GM21515 (cell line): Measurements from ENCODE around the gene ZNF570.

Source experiments
- ATAC-seq: cut with Tn5 transposase; IDR thresholded peaks from one replicate; pipeline ENCODE4 v1.9.1; 2021; ENCODE audit not compliant: unreplicated experiment

ZNF570 gene

DNA sequence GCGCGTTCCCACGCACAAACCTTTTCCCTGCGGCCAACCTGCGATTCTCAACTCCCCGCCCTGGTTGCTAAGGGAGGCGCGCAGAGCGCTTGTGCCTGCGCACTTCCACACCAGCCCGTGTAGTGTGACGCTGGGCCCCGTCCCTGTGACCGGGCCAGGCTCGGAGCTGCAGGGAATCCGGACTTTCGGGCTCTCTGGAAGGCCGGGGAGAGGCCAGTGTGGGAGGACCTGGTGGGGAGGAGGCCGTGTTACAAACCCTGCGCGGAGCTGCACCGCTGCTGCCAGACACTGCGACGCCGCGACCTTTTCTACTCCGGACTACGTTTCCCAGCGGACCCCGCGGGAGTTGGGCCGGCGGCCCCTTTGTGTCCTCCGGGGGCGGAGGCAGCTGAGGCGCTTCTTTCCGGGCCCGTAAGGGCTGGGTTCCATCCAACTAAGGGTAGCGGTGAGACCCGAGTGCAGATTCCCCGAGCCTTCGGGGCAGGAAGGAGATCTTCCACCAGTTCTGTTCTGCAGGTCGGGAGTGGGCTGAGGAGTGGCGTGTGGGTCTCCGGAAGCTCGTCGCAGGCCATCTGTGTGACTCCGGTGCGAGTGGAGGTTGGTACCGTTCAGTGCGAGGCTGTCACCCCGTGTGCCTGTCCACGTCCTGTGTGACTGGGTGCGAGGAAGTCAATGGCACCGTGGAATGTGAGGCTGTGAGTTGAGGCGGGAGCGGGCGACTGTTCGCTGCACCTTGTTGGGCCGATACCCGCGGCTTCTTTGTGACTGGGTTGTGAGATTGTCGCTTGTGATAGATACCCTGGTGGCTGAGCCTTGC, at the start of gene ZNF570:
Gene ZNF570 (plus strand): TSS at position 396 of the 817 bp plus-strand sequence. CDS start 999 bp downstream, outside the sequence.
- peak; percentile 64 for ATAC-seq

DNA sequence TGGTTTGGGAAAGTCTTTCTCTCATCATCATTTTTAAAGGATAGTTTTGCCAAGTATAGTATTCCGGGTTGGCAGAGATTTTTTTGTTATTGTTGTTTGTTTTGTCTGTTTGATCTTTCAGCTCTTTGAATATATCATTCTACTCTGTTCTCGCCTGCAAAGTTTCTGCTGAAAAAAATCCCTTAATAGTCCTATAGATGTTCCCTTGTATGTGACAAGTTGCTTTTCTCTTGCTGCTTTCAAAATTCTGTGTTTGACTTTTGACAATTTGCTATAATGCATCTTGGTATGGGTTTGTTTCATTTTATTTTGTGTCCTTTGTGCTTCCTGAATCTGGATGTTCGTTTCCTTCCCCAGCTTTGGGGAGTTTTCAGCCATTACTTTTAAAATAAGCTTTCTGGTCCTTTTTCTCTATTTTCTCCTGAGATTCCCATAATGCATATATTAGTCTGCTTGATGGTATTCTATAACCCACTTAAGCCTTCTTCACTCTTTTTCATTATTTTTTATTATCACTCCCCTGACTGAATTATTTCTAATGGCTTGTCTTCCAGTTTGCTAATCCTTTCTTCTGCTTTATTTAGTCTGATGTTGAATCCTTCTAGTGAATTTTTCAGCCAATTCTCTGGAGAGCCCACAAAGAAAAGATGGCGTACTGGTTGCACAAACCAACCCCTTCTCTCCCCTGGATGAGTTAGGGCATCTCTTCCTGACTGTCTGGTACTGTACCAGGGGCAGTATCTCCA, 16.5 kb upstream of the ZNF570 start:
- no peak for ATAC-seq

DNA sequence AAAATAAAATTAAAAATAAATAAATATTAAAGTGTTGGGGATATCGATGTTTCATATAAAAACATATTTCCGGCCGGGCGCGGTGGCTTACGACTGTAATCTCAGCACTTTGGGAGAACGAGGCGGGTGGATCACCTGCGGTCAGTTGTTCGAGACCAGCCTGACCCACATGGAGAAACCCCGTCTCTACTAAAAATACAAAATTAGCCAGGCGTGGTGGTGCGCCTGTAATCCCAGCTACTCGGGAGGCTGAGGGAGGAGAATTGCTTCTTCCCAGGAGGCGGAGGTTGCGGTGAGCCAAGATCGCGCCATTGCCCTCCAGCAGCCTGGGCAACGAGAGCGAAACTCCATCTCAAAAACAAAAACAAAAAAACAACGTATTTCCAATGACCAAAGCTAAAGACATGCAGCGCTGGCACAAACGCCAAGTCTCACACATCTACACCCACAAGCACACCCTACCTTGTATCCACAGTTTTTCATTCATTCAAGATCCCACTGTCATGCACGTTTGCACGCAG, 2.8 kb upstream of the ZNF570 start:
- ATAC-seq, result no peak

DNA sequence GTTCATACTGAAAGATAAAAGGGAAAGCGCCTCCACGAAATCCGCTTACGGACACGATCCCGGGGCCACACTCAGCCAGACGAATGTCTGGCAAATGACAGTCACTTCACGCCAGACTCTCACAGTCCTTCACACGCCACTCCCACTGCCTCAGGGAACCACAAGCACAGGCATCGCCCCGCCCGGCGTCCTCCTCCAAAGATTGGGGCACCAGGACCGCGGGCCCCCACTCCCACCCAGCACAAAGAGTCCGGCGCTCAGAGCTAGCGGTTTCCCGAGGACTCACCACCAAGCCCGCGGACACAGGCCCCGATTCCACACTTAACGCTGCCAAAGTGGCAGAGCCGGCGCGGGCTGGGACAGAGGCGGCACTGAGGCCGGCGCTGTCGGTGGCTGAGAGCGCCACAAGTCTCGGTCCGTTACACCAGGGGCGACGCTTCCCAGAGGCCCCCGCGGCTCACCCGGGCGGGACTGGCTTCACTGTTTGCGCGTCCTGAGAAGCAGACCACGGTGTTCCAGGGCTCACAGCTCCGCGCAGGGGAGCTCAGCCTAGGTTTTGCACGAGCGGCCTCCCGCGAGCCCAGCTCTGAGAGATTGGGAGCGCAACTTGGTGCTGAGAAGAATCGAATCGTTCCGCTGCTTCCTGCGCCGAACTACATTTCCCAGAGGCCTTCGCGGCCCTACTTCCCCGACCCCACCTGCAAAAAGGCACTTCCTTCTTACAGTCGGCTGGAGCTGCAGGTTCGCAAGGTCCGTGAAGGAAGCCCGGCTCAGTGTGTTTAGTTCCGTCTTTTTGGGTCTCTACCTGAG, 2.2 kb upstream of the ZNF570 start, which contains the start of gene ZNF569:
Gene ZNF569 (minus strand): TSS at position 647 of the 810 bp plus-strand sequence. CDS start 22,523 bp downstream, outside the sequence.
- ATAC-seq, result peak; percentile 57

DNA sequence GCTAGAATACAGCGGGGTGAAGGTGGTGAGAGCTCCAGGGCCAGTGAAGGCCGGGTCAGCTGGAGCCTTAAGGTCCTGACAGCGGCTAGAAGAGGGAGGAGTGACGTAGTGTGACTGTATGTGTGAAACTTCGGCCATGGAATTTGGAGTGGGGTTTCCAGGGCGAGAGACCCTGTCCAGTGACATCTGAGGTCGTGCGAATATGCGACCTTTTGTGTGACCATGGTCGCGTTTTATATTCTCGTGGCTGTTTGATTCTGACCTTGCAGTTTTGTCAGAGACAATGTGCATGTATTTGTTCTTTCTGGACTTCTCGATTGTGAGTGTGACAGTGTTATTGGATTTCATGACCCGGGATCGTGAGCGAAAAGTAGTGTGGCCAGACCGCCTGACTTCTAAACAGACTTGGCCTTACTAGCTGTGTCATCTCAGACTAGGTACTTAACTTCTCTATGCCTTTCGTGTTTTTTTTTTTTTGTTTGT, 1.5 kb upstream of the ZNF570 start:
- no peak for ATAC-seq

DNA sequence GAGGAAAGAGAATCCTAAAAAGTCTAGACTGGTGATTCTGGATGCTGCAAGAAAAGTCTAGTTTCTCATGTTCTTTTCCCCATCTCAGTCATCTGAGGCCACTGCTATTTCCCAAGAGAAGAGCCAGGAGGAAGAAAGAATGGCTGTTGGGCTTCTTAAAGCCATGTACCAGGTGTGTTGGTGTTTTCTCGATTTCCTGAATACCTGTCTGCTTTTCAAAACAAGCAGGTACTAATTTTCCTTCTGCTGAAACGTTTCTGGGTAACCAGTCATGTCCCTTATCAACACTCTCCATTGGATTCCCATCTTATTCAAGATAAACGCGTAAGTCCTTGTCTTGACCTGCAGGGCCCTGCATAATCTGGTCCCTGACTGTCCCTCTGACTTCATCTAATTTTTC, 1.1 kb downstream of the ZNF570 start:
- ATAC-seq, result no peak

DNA sequence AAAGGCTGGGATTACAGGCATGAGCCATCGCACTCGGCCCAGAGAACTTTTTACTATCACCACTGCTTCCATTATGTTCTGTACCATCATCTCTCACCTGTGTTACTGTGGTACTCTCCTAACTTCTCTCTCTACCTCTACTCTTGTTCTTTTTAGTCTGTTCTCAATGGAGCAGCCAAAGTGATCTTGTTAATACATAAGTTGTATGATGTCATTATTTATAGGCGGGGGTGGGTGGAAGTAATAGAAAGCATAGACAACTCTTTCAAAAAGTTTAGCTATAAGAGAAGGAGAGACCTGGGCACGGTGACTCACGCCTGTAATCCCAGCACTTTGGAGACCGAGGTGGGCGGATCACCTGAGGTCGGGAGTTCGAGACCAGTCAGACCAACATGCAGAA, 3.0 kb downstream of the ZNF570 start:
- ATAC-seq, result no peak

DNA sequence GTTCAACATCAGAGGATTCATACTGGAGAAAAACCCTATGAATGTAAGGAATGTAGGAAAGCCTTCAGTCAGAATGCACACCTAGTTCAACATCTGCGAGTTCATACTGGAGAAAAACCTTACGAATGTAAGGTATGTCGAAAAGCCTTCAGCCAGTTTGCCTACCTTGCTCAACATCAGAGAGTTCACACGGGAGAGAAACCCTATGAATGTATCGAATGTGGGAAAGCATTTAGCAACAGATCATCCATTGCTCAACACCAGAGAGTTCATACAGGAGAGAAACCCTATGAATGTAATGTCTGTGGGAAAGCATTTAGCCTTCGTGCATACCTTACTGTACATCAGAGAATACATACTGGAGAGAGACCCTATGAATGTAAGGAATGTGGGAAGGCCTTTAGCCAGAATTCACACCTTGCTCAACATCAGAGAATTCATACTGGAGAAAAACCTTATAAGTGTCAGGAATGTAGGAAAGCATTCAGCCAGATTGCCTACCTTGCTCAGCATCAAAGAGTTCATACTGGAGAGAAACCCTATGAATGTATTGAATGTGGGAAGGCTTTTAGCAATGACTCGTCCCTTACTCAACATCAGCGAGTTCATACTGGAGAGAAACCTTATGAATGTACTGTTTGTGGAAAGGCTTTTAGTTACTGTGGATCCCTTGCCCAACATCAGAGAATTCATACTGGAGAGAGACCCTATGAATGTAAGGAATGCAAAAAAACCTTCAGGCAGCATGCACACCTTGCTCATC, 15.4 kb downstream of the ZNF570 start:
- ATAC-seq, result no peak

DNA sequence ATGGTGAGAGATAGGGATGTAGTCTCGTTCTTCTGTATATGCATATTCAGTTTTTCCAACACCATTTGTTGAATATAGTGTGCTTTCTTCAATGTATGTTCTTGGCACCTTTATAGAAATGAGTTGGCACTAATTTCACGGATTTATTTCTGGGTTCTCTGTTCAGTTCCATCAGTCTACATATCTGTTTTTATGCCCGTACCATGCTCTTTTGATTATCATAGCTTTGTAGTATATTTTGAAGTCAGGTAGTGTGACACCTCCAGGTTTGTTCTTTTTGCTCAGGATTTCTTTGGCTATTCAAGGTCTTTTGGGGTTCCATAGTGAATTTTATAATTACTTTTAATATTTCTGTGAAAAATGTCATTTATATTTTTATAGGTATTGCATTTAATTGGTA, 23.1 kb downstream of the ZNF570 start:
- no peak for ATAC-seq

DNA sequence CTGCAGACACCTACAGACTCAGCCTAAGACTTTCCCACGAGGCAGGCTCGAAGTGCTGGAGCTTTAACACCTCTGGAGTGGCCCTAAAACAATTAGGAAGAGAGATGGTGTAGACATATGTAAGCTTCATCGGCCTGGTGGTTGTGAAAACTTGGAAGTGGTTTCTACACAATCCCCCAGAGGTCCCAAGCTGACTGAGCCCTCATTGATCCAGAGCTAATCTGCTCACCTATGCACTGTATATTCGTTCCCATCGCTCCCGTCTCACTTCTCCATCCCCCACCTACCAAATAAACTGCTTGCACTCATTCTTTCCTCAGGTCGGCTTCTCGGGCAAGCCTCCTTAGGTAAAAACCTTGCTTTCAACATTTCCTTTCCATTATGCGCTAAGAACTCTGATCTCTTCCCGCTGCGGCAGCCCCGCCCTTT, 36.8 kb downstream of the ZNF570 start:
- ATAC-seq, result no peak

DNA sequence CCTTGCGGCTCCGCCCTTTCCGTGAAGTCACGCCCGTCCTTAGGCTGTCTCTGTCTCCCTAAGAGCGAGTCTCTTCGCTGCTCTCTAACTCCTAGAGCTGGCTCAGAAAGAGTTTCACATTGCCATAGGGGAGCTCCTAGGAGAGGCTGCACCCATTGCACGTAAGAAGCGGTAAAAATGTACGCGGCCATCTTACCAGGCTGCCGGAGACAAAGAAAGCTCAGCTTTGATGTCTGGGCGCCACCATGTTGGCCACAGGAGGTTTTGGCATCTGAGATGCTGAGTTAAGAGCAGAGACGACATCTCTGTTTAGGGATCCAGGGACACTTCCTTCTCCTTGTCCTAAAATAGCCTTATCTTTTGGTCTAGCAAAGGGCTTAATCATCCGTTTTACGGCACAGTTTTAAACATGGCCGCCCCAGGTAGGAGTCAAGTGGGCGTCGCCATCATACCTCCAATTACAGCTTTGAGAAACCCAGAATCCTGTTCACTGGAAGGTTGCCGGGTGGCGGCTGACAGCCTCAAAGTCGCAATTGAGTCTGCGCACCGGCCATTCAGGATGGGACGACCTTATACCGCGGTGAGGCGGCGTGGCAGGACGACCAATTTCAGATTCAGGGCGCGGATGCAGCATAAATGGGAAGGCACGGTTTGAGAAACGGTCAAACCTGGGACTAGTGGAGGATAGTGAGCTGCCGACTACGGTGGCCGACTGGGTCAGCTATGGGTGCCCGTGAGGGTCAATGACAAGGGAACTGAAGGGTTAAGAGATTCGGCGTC, 37.4 kb downstream of the ZNF570 start, which contains the start of gene ZNF793:
Gene ZNF793 (plus strand): TSS at position 553 of the 780 bp plus-strand sequence. CDS start 16,501 bp downstream, outside the sequence.
- ATAC-seq, result peak; percentile 37

DNA sequence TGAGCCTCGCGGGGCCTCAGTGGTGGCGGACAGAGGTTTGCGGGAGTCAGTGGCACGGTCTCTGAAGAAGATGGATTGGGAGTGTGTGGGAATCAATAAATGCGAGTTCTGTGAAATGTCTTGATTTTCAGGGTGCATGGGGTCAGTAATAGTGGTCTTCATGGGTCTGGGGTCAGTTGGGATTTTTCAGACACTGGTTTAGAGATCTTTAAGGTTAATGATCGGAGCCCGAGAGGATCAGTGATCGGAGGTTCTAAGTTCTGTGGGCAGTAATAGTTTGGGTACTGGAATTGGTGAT, 38.0 kb downstream of the ZNF570 start:
- ATAC-seq, result no peak

DNA sequence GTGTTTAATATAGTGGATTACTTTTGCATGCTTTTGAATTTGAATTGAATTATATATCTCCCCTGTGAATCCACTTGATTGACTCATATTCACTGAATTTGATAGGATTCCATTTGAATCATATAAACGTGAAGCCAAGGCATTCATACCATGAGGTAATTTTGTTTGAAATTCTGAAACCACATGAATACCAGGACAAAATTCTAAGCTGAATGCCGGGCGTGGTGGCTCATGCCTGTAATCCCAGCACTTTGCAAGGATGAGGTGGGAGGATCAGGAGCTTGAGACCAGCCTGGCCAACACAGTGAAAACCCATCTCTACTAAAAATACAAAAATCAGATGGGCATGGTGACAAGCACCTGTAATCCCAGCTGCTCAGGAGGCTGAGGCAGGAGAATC, 42.0 kb downstream of the ZNF570 start:
- no peak for ATAC-seq

DNA sequence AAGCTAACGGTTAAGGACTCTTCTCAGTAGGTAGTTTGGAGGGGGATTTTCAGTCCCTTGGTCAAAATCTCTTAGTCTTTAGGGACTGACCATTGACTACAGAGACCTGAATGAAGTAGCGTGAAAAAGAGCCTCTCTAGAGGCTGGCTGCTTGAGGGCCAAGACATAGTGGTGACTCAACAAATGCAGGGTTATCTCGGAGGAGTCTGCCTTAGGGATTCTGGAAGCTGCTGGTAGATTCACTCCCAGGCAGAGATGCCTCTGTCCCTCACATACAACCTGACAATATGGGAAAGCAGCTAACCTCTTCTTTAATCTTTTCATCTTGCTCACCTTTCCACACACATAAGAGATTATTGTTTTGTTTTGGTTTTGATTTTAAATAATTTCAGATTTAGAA, 42.7 kb downstream of the ZNF570 start:
- no peak for ATAC-seq

DNA sequence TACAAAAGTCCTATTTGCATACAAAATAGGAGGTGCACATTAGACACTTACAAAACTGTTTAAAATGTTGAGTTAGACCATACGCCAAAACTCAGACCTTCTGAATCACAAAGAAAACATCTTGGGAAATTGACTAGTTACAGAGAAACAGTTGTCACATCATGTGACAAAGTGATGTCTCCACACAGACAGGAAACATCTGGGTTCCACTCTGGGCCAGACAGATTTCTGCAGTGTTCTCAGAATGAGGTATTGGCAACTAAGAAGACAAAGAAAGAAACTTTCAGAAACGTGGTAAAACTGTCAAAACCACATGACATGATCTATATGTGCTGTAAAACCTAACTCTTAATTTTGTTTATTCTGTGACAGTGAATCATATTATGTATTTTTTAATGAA, 44.2 kb downstream of the ZNF570 start:
- ATAC-seq, result no peak

DNA sequence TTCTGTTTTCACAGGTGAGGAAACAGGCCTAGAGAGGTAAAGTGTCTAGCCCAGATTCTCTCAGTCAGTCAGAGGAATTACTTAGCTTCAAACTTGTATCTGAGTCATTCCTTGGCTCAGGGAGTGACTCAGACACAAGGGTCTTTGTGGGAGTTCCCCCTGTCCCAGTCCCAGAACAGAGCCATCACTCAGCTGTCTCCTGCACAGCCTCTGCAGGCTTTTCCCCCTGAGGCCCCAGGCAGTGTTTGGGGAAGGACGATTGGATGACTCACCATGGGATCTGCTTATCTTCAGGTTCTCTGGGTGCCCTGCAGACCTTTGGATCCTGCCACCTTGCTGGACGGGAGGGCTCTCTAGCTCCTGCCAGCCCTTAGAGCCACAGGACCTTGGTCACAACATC, 50.7 kb downstream of the ZNF570 start:
- no peak for ATAC-seq

DNA sequence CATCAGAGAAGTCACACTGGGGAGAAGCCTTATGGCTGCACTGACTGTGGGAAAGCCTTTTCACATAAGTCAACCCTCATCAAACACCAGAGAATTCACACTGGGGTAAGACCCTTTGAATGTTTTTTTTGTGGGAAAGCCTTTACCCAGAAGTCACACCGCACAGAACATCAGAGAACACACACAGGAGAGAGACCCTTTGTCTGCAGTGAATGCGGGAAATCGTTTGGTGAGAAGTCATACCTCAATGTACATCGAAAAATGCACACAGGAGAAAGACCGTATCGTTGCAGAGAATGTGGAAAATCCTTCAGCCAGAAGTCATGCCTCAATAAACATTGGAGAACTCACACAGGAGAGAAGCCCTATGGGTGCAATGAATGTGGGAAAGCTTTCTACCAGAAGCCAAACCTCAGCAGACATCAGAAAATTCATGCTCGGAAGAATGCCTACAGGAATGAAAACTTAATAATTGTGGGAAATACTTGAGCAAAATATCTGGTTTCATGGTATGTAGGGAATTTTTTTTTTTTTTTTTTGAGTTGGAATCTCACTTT, 68.3 kb downstream of the ZNF570 start:
- no peak for ATAC-seq
